ENCODE measurements around the gene ALDH4A1. TPM values are rescaled to one million over a fixed set of nuclear protein-coding genes. Genes with fewer than 3 reads are reported as not detected.

ALDH4A1 gene
- total RNA-seq, 1 experiment from 2014 or later, result 18.4 TPM

DNA sequence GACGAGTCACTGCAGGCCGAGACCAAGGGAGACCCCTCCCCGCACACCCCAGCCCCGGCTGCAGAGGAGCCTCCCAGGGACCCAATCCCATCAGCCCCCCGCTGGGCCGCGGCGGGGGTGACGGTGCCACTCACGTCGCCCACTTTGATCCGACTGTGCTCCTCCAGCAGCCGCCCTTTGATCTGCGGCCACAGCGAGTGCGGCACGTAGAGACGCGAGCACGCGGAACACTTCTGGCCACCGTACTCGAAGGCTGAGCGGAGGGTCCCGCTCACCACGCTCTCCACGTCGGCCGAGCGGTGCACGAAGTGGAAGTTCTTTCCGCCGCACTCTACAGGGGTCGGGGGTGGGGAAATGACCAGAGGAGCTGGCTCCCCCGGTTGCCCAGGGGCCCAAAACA lies 25.1 kb downstream of the ALDH4A1 start:
- no peak overlapping the region for H3K27ac ChIP-seq (ENCODE audit: low read depth, low read length, poor library complexity, severe bottlenecking)
- H3K36me3 ChIP-seq (ENCODE audit: insufficient read depth, low read length, poor library complexity, severe bottlenecking), result no peaks in the 10 kb centered on the region
- ChIA-PET CTCF (interaction anchor here (0.5 to 1.0 kb wide), 2 partner anchors 11 to 28 kb away, joined by 4 to 8 read pairs; no protein-coding TSS in a partner anchor), POLR2A (ENCODE audit: low non-redundant PET) (interaction anchor here (0.7 kb wide), 1 partner anchor 313 kb away, joined by 3 read pairs; no protein-coding TSS in a partner anchor)
- no peak overlapping the region for H3K4me3 ChIP-seq (ENCODE audit: low read depth, low read length, poor library complexity, severe bottlenecking)
- peaks cover 9% of the 10 kb centered on the region for H3K4me1 ChIP-seq (ENCODE audit: insufficient read depth, low read length, poor library complexity, severe bottlenecking)
- H3K9me3 ChIP-seq (ENCODE audit: low read depth, low read length, poor library complexity, severe bottlenecking), result no peaks in the 10 kb centered on the region
- intact Hi-C loops (cut with micrococcal nuclease; ENCODE audit: unreplicated experiment), result no loop called here
- no peaks in the 10 kb centered on the region for H3K27me3 ChIP-seq (replicated peaks; ENCODE audit: insufficient read depth, low read depth, low read length, poor library complexity)
- BruUV-seq (replicated peaks), result no TSS peak
- no peak for DNase-seq (ENCODE audit: low spot score)
- TF ChIP-seq, protein P1, sequence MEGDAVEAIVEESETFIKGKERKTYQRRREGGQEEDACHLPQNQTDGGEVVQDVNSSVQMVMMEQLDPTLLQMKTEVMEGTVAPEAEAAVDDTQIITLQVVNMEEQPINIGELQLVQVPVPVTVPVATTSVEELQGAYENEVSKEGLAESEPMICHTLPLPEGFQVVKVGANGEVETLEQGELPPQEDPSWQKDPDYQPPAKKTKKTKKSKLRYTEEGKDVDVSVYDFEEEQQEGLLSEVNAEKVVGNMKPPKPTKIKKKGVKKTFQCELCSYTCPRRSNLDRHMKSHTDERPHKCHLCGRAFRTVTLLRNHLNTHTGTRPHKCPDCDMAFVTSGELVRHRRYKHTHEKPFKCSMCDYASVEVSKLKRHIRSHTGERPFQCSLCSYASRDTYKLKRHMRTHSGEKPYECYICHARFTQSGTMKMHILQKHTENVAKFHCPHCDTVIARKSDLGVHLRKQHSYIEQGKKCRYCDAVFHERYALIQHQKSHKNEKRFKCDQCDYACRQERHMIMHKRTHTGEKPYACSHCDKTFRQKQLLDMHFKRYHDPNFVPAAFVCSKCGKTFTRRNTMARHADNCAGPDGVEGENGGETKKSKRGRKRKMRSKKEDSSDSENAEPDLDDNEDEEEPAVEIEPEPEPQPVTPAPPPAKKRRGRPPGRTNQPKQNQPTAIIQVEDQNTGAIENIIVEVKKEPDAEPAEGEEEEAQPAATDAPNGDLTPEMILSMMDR (conservative IDR thresholded peaks at IDR 0.05; ENCODE audit: low read depth, low read length), result no peak
- TF ChIP-seq EZH2 (IDR thresholded peaks at IDR 0.05; ENCODE audit: borderline replicate concordance, low read depth, low read length, poor library complexity, severe bottlenecking), result no peak

DNA sequence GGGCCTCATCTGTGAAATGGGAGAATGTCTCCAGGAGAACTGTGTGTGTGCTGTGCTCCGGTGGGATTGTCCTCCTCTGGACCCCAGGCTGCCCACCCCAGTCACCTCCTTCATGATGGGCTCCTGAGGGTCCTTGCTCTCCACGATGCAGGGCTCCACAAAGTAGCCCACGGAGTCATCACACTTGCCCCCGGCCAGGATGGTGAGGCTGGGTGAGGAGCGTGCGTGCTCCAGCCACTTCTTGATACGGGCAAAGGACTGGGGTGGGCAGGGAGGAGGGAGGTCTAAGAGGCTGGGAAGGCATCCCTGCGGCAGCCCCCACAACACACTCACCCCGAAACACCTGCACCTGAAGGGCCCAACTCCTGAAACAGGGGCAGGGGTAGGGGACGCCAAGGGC lies 26.1 kb downstream of the ALDH4A1 start:
- BruUV-seq (replicated peaks), result no TSS peak
- Histone ChIP-seq H3K27me3 (replicated peaks; ENCODE audit: insufficient read depth, low read depth, low read length, poor library complexity) (no peaks in the 10 kb centered on the region), H3K4me3 (ENCODE audit: low read depth, low read length, poor library complexity, severe bottlenecking) (no peak overlapping the region), H3K9me3 (ENCODE audit: low read depth, low read length, poor library complexity, severe bottlenecking) (no peaks in the 10 kb centered on the region), H3K27ac (ENCODE audit: low read depth, low read length, poor library complexity, severe bottlenecking) (no peak overlapping the region), H3K4me1 (ENCODE audit: insufficient read depth, low read length, poor library complexity, severe bottlenecking) (peaks cover 9% of the 10 kb centered on the region), H3K36me3 (ENCODE audit: insufficient read depth, low read length, poor library complexity, severe bottlenecking) (no peaks in the 10 kb centered on the region)
- intact Hi-C loops (cut with micrococcal nuclease; ENCODE audit: unreplicated experiment), result no loop called here
- CTCF ChIA-PET, result interaction anchor here (1.6 kb wide), 1 partner anchor 8 kb away, joined by 13 read pairs; no protein-coding TSS in a partner anchor
- POLR2A ChIA-PET (ENCODE audit: low non-redundant PET), result interaction anchor here (0.7 kb wide), 1 partner anchor 285 kb away, joined by 4 read pairs; no protein-coding TSS in a partner anchor
- no peak for DNase-seq (ENCODE audit: low spot score)
- TF ChIP-seq EZH2 (IDR thresholded peaks at IDR 0.05; ENCODE audit: borderline replicate concordance, low read depth, low read length, poor library complexity, severe bottlenecking), result no peak
- TF ChIP-seq, protein P1 (conservative IDR thresholded peaks at IDR 0.05; ENCODE audit: low read depth, low read length), result no peak

DNA sequence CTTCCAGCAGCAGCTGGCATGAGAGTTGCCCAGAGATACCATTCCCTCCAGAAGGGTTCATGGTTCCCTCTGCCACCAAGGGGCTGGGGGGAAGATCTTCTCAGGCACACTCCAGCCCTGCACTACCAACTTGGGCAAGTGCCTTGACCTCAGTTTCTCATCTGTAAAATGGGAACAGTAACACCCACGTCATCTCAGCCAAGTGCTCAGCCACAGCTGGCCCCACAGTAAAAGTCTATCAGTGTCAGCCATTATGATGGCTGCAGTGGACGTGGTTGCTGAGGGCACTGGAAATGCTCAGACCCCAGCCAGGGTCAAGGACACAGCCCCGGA lies 26.6 kb downstream of the ALDH4A1 start:
- TF ChIP-seq EZH2 (IDR thresholded peaks at IDR 0.05; ENCODE audit: borderline replicate concordance, low read depth, low read length, poor library complexity, severe bottlenecking), result no peak
- TF ChIP-seq, protein P1 (conservative IDR thresholded peaks at IDR 0.05; ENCODE audit: low read depth, low read length), result no peak
- no peaks in the 10 kb centered on the region for H3K36me3 ChIP-seq (ENCODE audit: insufficient read depth, low read length, poor library complexity, severe bottlenecking)
- CTCF ChIA-PET, result interaction anchor here (0.5 to 2.1 kb wide), 7 partner anchors 9 to 320 kb away, joined by 3 to 14 read pairs (median 4); no protein-coding TSS in a partner anchor
- H3K9me3 ChIP-seq (ENCODE audit: low read depth, low read length, poor library complexity, severe bottlenecking), result no peaks in the 10 kb centered on the region
- DNase-seq (ENCODE audit: low spot score), result no peak
- POLR2A ChIA-PET (ENCODE audit: low non-redundant PET), result interaction anchor here (0.7 kb wide), 1 partner anchor 284 kb away, joined by 4 read pairs; no protein-coding TSS in a partner anchor
- peaks cover 9% of the 10 kb centered on the region for H3K4me1 ChIP-seq (ENCODE audit: insufficient read depth, low read length, poor library complexity, severe bottlenecking)
- H3K4me3 ChIP-seq (ENCODE audit: low read depth, low read length, poor library complexity, severe bottlenecking), result no peak overlapping the region
- no peak overlapping the region for H3K27ac ChIP-seq (ENCODE audit: low read depth, low read length, poor library complexity, severe bottlenecking)
- intact Hi-C loops (cut with micrococcal nuclease; ENCODE audit: unreplicated experiment), result loop anchor here (1.0 kb wide), 1 partner anchor 278 kb away; no protein-coding TSS in a partner anchor
- BruUV-seq (replicated peaks), result no TSS peak
- no peaks in the 10 kb centered on the region for H3K27me3 ChIP-seq (replicated peaks; ENCODE audit: insufficient read depth, low read depth, low read length, poor library complexity)
